Motor neuron (in vitro differentiated cells): ENCODE results near the gene TMEM171. TPM values are rescaled to one million over a fixed set of nuclear protein-coding genes. Genes with fewer than 3 reads are reported as not detected.

Experiments
- ATAC-seq, 8 experiments: fragments of 200-7000 bp; cut with Tn5 transposase; replicated peaks in 6 of 8; 2 replicates each; pipeline ENCODE4 v1.8.0; 2021; ENCODE audit warnings: mild to moderate bottlenecking in 8 of 8, moderate library complexity in 8 of 8
- H3K27ac ChIP-seq, 2 donors: fragments of 250-450 bp; sonication (Bioruptor Pico); 2 replicates each; pipeline ENCODE4 v1.9.0; 2021; ENCODE audit warnings: antibody characterized with exemption in 2 of 2, mild to moderate bottlenecking in 2 of 2, moderate library complexity in 1 of 2
- H3K4me1 ChIP-seq, 2 donors: fragments of 250-450 bp; sonication (Bioruptor Pico); replicated peaks in 1 of 2; 2 replicates each; pipeline ENCODE4 v1.6.1; 2021; ENCODE audit warnings: antibody characterized with exemption in 2 of 2, mild to moderate bottlenecking in 2 of 2, moderate library complexity in 1 of 2
- H3K4me3 ChIP-seq, 5 donors: fragments of 250-450 bp; sonication (Bioruptor Pico); 2 replicates each; pipeline ENCODE4 v1.9.0; 2021; ENCODE audit warnings: antibody characterized with exemption in 5 of 5, mild to moderate bottlenecking in 5 of 5, moderate library complexity in 4 of 5
- WGBS, 10 experiments: fragments of 450-650 bp; shearing (Covaris generic); methylation state at CpG; one replicate each; pipeline ENCODE4 v1.0.0; 2022; 5-methylcytosine and 5-hydroxymethylcytosine counted together
- in situ Hi-C, 9 experiments: fragments of 400-800 bp; cut with MboI; loops; one replicate each; pipeline ENCODE4 v1.15.0; 2021; ENCODE audit warnings: low sequenced_read_pairs in 9 of 9, low pct_unique_long_range_greater_than_20kb in 2 of 9; ENCODE audit not compliant: unreplicated experiment in 9 of 9
- total RNA-seq, 8 experiments: library from RNA; unstranded; fragments of 300-600 nt; gene quantifications; 2 replicates each; pipeline versions ENCODE4 v1.2.3 to v1.2.4, GENCODE V29; 2022

Gene TMEM171
- total RNA-seq, 8 experiments from 2014 or later, result 0.11 to 7.4 (median 0.85) TPM; not detected in 3

GRCh38 chr5:73110190-73110589, 10.2 kb upstream of the TMEM171 start:
- Histone ChIP-seq H3K4me1 (no peaks in the 10 kb centered on the region), H3K27ac (no peak overlapping the region), H3K4me3 (no peak overlapping the region)
- ATAC-seq, result no peak
- in situ Hi-C loops, result loop anchor here in 1 of 9 experiments (25.0 kb wide), 1 partner anchor 327 kb away; the partner anchor contains the start of gene FOXD1
- 13 to 100% (median 86%) methylated on average over 1 of the region's 1 CpG; no CpG with 5 or more reads in 2 of the 10 experiments for WGBS, 10 experiments

DNA sequence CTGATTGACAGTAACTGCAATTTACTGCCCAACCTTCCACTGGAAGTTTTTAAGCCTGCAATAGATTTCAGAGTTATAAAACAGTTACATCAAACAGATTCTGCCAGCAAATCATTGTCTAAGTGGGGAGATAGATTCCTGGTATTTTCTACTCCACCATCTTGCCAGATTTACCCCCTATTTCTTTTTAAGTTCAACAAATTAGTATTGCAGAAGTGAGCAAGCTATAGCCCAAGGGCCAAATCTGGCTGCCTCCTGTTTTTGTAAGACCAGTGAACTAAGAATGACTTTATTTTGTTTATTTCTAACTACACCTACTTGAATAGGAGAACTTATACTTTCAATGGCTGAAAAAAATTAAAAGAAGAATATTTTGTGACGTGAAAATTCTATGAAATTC, 8.8 kb upstream of the TMEM171 start:
- H3K4me3 ChIP-seq, result no peak overlapping the region
- in situ Hi-C loops, result loop anchor here in 1 of 9 experiments (25.0 kb wide), 1 partner anchor 326 kb away; the partner anchor contains the start of gene FOXD1
- 60 to 88% (median 80%) methylated on average over 1 of the region's 1 CpG; no CpG with 5 or more reads in 2 of the 10 experiments for WGBS, 10 experiments
- no peak overlapping the region for H3K27ac ChIP-seq
- ATAC-seq, result no peak
- no peaks in the 10 kb centered on the region for H3K4me1 ChIP-seq

- 29 to 100% (median 70%) methylated on average over 1 of the region's 1 CpG; no CpG with 5 or more reads in 4 of the 10 experiments for WGBS, 10 experiments
- in situ Hi-C loops, result loop anchor here in 1 of 9 experiments (25.0 kb wide), 1 partner anchor 325 kb away; the partner anchor contains the start of gene FOXD1
- no peak for ATAC-seq
Observed at GRCh38 chr5:73112359-73112758, 8.0 kb upstream of the TMEM171 start.

GRCh38 chr5:73114044-73114688, 6.2 kb upstream of the TMEM171 start:
- in situ Hi-C loops, result loop anchor here in 1 of 9 experiments (25.0 kb wide), 1 partner anchor 323 kb away; the partner anchor contains the start of gene FOXD1
- no peak for ATAC-seq
- WGBS, 10 experiments, result 57 to 100% (median 74%) methylated on average over 1 to 3 of the region's 3 CpGs
- H3K4me3 ChIP-seq, result no peak overlapping the region
- no peak overlapping the region for H3K27ac ChIP-seq
- H3K4me1 ChIP-seq, result no peaks in the 10 kb centered on the region

More at GRCh38 chr5:73112359-73112758, 8.0 kb upstream of the TMEM171 start:
- no peak overlapping the region for H3K4me3 ChIP-seq
- no peak overlapping the region for H3K27ac ChIP-seq
- H3K4me1 ChIP-seq, result no peaks in the 10 kb centered on the region

DNA sequence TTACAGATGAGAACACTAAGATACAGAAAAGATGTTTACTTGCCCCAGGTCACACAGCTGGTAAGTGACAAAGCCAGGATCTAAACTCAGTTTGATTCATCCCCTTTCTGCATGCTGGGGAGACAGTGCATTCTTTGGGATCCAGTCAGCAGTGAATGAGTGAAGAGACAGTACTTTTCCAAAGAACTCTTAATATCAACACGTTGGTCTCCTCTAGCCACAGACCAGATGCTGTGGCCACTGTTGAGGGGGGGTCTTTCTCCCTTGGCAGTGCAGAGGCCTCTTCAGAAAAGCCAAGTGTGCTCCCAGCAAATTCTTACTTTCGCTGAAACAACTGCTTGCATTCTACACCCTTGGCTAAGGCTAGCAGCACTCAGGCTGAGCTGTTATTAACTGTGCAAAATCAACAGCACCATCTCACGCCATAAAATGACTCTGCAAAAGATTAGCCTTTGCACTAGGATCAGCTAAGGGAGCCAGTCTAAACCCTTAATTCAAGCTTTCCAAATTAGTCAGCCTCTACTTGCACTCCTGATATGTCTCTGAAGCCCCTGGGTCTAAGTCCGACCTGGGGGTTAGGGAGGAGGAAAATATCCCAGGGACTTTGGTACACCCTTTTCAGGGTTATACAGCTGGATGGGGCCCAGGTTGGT, 4.8 kb upstream of the TMEM171 start:
- Histone ChIP-seq H3K4me3 (no peak overlapping the region), H3K4me1 (no peaks in the 10 kb centered on the region), H3K27ac (no peak overlapping the region)
- ATAC-seq, result peak in 2 of 8 experiments; percentile 36 to 46
- 20 to 88% (median 67%) methylated on average over 1 to 4 of the region's 4 CpGs; no CpG with 5 or more reads in 3 of the 10 experiments for WGBS, 10 experiments
- in situ Hi-C loops, result loop anchor here in 1 of 9 experiments (25.0 kb wide), 1 partner anchor 322 kb away; the partner anchor contains the start of gene FOXD1

DNA sequence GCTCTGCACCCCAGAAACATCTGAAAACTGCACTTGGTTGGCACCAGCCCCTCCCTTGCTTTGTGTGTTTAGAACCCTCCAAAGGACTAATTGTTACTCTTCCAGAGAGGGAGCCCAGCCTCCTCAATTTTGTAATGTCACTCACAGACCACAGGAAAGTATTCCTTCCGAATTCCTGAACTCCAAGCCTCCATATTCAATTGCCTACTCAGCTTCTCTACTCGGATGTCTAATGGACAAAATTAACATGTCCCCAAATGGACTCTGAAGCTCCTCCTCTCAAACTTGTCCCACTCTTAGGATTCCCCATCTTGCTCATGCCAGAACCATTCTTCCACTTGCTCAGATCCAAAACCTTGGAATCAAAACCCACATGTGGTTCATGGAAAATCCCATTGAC, 3.9 kb upstream of the TMEM171 start:
- in situ Hi-C loops, result loop anchor here in 1 of 9 experiments (25.0 kb wide), 1 partner anchor 321 kb away; the partner anchor contains the start of gene FOXD1
- no peaks in the 10 kb centered on the region for H3K4me1 ChIP-seq
- WGBS, 10 experiments, result 20 to 100% (median 48%) methylated on average over 1 to 2 of the region's 2 CpGs; no CpG with 5 or more reads in 2 of the 10 experiments
- H3K27ac ChIP-seq, result no peak overlapping the region
- no peak for ATAC-seq
- no peak overlapping the region for H3K4me3 ChIP-seq

DNA sequence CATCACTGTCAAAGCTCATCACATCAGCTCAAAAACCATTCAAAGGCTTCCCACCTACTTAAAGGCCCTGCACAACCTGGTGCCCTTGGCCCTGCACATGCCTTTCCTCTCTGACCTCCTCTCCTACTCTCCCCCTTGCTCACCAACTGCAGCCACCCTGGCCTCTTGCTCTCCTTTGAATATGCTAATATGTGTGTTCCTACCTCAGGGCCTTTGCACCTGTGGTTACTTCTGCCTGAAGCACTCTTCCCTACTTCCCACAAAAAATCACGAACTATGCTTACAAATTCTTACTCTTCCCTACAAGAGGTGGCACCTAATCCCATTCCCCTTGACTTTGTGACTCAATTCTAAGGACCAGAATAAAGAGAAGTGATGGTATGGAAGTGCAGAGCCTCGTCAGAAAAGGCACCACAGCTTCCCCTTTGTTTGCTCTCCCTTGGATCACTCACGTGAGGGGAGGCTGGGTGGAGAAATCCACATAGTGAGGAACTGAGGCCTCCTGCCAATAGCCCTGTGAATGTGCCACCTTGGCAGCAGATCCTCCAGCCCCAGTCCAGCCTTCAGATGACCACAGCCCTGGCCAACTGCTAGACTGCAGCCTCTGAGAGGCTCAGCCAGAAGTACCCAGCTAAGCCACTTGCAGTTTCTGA, 3.2 kb upstream of the TMEM171 start:
- ATAC-seq, result no peak
- WGBS, 10 experiments, result 58 to 100% (median 71%) methylated on average over 1 to 2 of the region's 3 CpGs; no CpG with 5 or more reads in 3 of the 10 experiments
- Histone ChIP-seq H3K27ac (no peak overlapping the region), H3K4me3 (no peak overlapping the region), H3K4me1 (no peaks in the 10 kb centered on the region)
- in situ Hi-C loops, result loop anchor here in 1 of 9 experiments (25.0 kb wide), 1 partner anchor 320 kb away; the partner anchor contains the start of gene FOXD1

DNA sequence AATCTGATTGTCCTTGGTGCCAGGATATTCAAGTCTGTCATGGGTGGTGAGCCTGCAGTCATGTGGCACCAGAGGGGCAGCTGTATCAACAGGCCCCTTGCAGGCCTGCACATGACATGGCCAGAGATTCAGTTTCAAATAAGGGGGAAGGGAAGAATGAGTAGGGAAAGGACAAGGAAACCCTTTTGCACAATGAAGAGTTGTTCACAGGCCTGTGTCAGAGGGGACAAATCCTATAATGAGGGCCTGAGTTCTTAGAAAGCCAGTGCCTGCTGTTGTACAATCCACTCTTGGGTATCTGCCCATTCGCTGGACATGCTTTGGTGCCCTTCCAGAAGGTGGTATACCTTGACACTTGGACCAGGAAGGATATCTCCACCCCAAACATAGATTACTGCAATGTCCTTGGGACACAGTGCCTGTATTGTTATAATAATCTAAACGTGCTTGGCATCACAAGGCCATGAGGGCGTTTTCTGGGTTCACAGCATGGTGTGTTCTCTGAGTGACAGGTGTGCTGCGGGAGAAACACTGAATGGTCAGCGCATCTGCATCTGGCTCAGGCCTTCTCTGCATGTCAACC, 1.9 kb upstream of the TMEM171 start:
- in situ Hi-C loops, result loop anchor here in 1 of 9 experiments (25.0 kb wide), 1 partner anchor 319 kb away; the partner anchor contains the start of gene FOXD1

GRCh38 chr5:73119451-73120157, 771 bp upstream of the TMEM171 start:
- 0 to 81% (median 73%) methylated on average over 1 to 19 of the region's 40 CpGs; no CpG with 5 or more reads in 5 of the 10 experiments for WGBS, 10 experiments
- in situ Hi-C loops, result loop anchor here in 1 of 9 experiments (25.0 kb wide), 1 partner anchor 318 kb away; the partner anchor contains the start of gene FOXD1
- no peaks in the 10 kb centered on the region for H3K4me1 ChIP-seq
- H3K27ac ChIP-seq, result no peak overlapping the region
- no peak overlapping the region for H3K4me3 ChIP-seq
- no peak for ATAC-seq

More for the DNA sequence above, 1.9 kb upstream of the TMEM171 start:
- ATAC-seq, result no peak
- WGBS, 10 experiments, result 73 to 100% (median 81%) methylated on average over 1 to 5 of the region's 5 CpGs; no CpG with 5 or more reads in 3 of the 10 experiments
- no peak overlapping the region for H3K27ac ChIP-seq
- no peaks in the 10 kb centered on the region for H3K4me1 ChIP-seq
- no peak overlapping the region for H3K4me3 ChIP-seq

DNA sequence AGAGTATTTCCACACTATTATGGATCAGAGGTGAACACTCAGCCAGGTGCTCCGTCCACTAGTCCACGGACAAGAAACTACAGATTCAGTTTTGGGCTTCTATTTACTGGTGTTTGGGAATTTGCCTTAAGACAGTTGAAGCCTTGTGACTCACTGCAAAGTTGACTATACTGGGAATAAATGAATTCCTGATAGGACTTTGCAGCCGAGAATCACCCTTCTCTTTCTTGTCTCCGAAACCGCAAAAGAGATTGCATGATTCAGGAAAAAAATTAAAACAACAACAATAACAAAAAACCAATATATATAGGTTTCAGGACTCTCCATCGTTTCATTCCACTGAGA, 716 bp downstream of the TMEM171 start:
- ATAC-seq, result no peak
- H3K4me1 ChIP-seq, result no peaks in the 10 kb centered on the region
- H3K27ac ChIP-seq, result no peak overlapping the region
- 17 to 90% (median 36%) methylated on average over 1 to 6 of the region's 6 CpGs for WGBS, 10 experiments
- H3K4me3 ChIP-seq, result no peak overlapping the region
- in situ Hi-C loops, result loop anchor here in 1 of 9 experiments (25.0 kb wide), 1 partner anchor 316 kb away; the partner anchor contains the start of gene FOXD1

- H3K4me1 ChIP-seq, result no peaks in the 10 kb centered on the region
- ATAC-seq, result peak in 2 of 8 experiments; percentile 8 to 15
- no peak overlapping the region for H3K27ac ChIP-seq
- 17 to 100% (median 55%) methylated on average over 1 to 13 of the region's 19 CpGs; no CpG with 5 or more reads in 2 of the 10 experiments for WGBS, 10 experiments
- in situ Hi-C loops, result loop anchor here in 1 of 9 experiments (25.0 kb wide), 1 partner anchor 314 kb away; the partner anchor contains the start of gene FOXD1
- no peak overlapping the region for H3K4me3 ChIP-seq
Observed at GRCh38 chr5:73122875-73123810, 2.8 kb downstream of the TMEM171 start.
